ENCODE data around the gene C5orf22.
A peak's percentile ranks its signal among the peaks of the same experiment; 100 is the strongest.

C5orf22 gene

DNA sequence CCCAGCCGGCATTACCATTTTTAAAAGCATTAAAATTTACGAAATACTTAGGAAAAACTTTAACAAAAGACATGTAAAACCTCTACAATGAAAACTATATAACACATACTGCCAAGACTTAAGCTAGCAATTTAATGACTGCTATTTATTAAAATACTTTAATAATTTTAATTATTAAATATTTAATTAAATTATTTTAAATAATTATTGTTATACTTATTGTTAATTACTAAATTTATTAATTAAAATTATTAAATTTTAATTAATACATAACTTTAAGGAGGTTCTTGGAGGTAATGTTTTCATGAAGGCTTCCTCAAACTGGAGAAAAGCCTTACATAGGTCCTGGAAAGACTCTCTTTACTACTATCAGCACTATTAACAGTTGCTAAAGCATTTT lies 47.5 kb downstream of the C5orf22 start:
- Histone ChIP-seq H4K20me1 (ENCODE audit: insufficient read depth, low read length) (no peaks in the 10 kb centered on the region), H3K27me3 (ENCODE audit: low read depth, low read length) (peaks cover 15% of the 10 kb centered on the region)
- TF ChIP-seq, protein P1, sequence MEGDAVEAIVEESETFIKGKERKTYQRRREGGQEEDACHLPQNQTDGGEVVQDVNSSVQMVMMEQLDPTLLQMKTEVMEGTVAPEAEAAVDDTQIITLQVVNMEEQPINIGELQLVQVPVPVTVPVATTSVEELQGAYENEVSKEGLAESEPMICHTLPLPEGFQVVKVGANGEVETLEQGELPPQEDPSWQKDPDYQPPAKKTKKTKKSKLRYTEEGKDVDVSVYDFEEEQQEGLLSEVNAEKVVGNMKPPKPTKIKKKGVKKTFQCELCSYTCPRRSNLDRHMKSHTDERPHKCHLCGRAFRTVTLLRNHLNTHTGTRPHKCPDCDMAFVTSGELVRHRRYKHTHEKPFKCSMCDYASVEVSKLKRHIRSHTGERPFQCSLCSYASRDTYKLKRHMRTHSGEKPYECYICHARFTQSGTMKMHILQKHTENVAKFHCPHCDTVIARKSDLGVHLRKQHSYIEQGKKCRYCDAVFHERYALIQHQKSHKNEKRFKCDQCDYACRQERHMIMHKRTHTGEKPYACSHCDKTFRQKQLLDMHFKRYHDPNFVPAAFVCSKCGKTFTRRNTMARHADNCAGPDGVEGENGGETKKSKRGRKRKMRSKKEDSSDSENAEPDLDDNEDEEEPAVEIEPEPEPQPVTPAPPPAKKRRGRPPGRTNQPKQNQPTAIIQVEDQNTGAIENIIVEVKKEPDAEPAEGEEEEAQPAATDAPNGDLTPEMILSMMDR (IDR thresholded peaks at IDR 0.05; ENCODE audit: low read depth, low read length): no peak
- TF ChIP-seq EZH2phosphoT487 (IDR thresholded peaks at IDR 0.05; ENCODE audit: low read depth): no peak

DNA sequence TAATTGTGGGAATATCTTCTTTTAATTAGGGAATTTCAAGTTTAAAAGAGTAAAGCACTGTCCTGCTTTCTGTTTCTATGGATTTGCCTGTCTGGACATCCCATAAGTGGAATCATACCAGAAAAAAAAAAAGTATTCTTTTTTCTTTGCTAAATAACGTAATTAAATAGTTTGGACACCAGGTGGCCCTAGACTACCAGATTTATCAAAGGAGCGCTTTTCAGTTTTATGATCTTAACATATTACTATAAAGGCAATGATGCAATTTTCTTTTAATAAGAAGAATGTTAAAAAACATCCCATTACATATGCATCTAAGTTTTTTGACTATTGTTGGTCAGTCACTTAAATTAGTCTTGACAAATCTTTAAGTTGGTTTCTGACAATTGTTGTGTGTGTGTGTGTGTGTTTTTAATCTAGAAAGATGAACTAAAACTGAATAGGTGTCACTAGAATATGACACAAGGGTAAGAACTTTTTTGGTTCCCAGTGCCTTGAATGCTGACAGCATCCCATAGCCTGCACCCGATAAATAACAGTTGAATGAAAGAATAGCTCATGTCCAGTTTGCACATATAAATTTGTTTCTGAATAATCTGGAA lies 49.5 kb downstream of the C5orf22 start:
- Histone ChIP-seq H3K4me3 (ENCODE audit: low read length) (no peak overlapping the region), H3K9ac (ENCODE audit: low read length) (no peak overlapping the region), H3K4me2 (ENCODE audit: low read length) (no peak overlapping the region), H4K20me1 (ENCODE audit: insufficient read depth, low read length) (no peaks in the 10 kb centered on the region), H3K36me3 (replicated peaks; ENCODE audit: low read depth, low read length) (no peaks in the 10 kb centered on the region), H2AFZ (ENCODE audit: low read depth, low read length) (no peak overlapping the region), H3K27me3 (ENCODE audit: low read depth, low read length) (peaks cover 7% of the 10 kb centered on the region), H3K79me2 (ENCODE audit: low read length) (no peaks in the 10 kb centered on the region), H3K4me1 (ENCODE audit: low read length) (no peaks in the 10 kb centered on the region), H3K27ac (ENCODE audit: low read length) (no peak overlapping the region), H3K9me3 (ENCODE audit: insufficient read depth, low read length) (no peaks in the 10 kb centered on the region)
- TF ChIP-seq, protein P1 (IDR thresholded peaks at IDR 0.05; ENCODE audit: low read depth, low read length): peak; percentile 57
- TF ChIP-seq EZH2phosphoT487 (IDR thresholded peaks at IDR 0.05; ENCODE audit: low read depth): no peak

More for the DNA sequence above, 47.5 kb downstream of the C5orf22 start:
- Histone ChIP-seq H3K9ac (ENCODE audit: low read length) (no peak overlapping the region), H3K4me2 (ENCODE audit: low read length) (no peak overlapping the region), H3K79me2 (ENCODE audit: low read length) (no peaks in the 10 kb centered on the region), H3K4me3 (ENCODE audit: low read length) (no peak overlapping the region), H3K9me3 (ENCODE audit: insufficient read depth, low read length) (no peaks in the 10 kb centered on the region), H3K4me1 (ENCODE audit: low read length) (no peaks in the 10 kb centered on the region), H3K36me3 (replicated peaks; ENCODE audit: low read depth, low read length) (no peaks in the 10 kb centered on the region), H2AFZ (ENCODE audit: low read depth, low read length) (no peak overlapping the region), H3K27ac (ENCODE audit: low read length) (no peak overlapping the region)

DNA sequence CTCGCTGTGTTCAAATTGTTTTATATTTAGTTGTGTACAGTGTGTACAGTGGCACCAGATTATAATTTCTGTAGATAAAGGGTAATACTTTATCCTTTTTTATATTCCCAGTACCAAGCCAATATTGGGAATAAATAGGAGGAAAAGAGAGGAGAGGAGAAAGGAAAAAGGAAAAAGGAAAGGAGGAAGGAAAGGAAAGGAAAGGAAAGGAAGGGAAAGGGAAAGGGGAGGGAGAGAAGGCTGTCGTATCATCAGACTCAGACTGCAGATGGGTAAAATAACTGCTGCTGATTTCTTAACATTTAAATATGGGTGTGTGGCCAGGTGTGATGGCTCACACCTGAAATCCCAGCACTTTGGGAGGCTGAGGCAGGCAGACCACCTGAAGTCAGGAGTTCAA lies 51.0 kb downstream of the C5orf22 start:
- no peak overlapping the region for H2AFZ ChIP-seq (ENCODE audit: low read depth, low read length)
- no peak overlapping the region for H3K9ac ChIP-seq (ENCODE audit: low read length)
- H3K27me3 ChIP-seq (ENCODE audit: low read depth, low read length): peaks cover 7% of the 10 kb centered on the region
- TF ChIP-seq, protein P1 (IDR thresholded peaks at IDR 0.05; ENCODE audit: low read depth, low read length): no peak
- TF ChIP-seq EZH2phosphoT487 (IDR thresholded peaks at IDR 0.05; ENCODE audit: low read depth): no peak
- H3K36me3 ChIP-seq (replicated peaks; ENCODE audit: low read depth, low read length): no peaks in the 10 kb centered on the region
- H3K4me1 ChIP-seq (ENCODE audit: low read length): no peaks in the 10 kb centered on the region
- no peak overlapping the region for H3K27ac ChIP-seq (ENCODE audit: low read length)
- H3K4me3 ChIP-seq (ENCODE audit: low read length): no peak overlapping the region
- H3K79me2 ChIP-seq (ENCODE audit: low read length): no peaks in the 10 kb centered on the region
- H4K20me1 ChIP-seq (ENCODE audit: insufficient read depth, low read length): no peaks in the 10 kb centered on the region
- no peak overlapping the region for H3K4me2 ChIP-seq (ENCODE audit: low read length)
- H3K9me3 ChIP-seq (ENCODE audit: insufficient read depth, low read length): no peaks in the 10 kb centered on the region

DNA sequence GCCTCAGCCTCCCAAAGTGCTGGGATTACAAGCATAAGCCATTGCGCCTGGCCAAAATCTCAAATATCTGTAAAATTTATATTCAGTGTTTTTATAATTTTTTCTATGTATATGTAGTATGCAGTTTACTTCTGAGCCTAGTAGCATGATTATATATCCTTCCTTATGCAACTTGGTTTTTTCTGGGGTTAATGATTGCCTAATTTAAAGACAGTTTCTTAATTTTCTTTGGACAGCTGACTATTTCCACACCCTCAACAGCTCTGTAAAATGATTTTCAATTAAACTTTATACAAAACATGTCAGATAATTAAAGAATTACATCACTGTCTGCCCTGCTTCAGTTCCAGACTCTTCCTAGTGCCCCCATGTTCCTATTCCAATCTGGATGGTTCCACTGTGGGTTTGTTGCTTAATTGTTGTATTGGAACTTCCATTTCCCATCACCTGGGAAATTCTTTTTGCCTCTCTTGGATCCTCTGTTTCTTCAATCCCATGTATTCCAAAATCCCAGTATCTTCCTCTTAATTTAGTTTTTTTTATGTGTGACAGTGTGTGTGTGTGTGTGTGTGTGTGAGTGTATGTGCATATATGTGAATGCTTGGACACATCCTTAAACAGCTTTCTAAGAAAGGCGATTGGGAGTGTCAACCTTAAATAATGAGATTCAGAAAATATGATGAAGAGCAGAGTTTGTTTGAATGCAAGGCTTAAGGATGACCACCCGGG lies 53.2 kb downstream of the C5orf22 start:
- Histone ChIP-seq H3K79me2 (ENCODE audit: low read length) (no peaks in the 10 kb centered on the region), H3K9ac (ENCODE audit: low read length) (no peak overlapping the region), H3K27me3 (ENCODE audit: low read depth, low read length) (peaks cover 7% of the 10 kb centered on the region), H3K4me3 (ENCODE audit: low read length) (no peak overlapping the region), H3K4me1 (ENCODE audit: low read length) (no peaks in the 10 kb centered on the region), H3K4me2 (ENCODE audit: low read length) (no peak overlapping the region), H3K36me3 (replicated peaks; ENCODE audit: low read depth, low read length) (no peaks in the 10 kb centered on the region), H4K20me1 (ENCODE audit: insufficient read depth, low read length) (no peaks in the 10 kb centered on the region), H3K27ac (ENCODE audit: low read length) (no peak overlapping the region), H3K9me3 (ENCODE audit: insufficient read depth, low read length) (no peaks in the 10 kb centered on the region), H2AFZ (ENCODE audit: low read depth, low read length) (no peak overlapping the region)
- TF ChIP-seq, protein P1 (IDR thresholded peaks at IDR 0.05; ENCODE audit: low read depth, low read length): no peak
- no peak for TF ChIP-seq EZH2phosphoT487 (IDR thresholded peaks at IDR 0.05; ENCODE audit: low read depth)

Data from OCI-LY3 (cell line).